HT1080 (cell line): ENCODE data around the gene CUEDC1. TPM values are rescaled to one million over a fixed set of nuclear protein-coding genes. Genes with fewer than 3 reads are reported as not detected.

ENCODE experiments used
- DNase-seq: peaks from one replicate; pipeline ENCODE4 v3.0.0-alpha.2; 2015; ENCODE audit warnings: low read depth
- total RNA-seq: library from RNA; depleted of rRNA; stranded (reverse); fragments of >200 nt; shearing (Covaris generic); gene quantifications from 2 replicates; pipeline ENCODE4 v1.2.3, GENCODE V29; 2014

The CUEDC1 gene
- total RNA-seq, 1 experiment from 2014 or later = 8.9 TPM

GRCh38 chr17:57900991-57901743, 54.0 kb downstream of the CUEDC1 start:
- no peak for DNase-seq

GRCh38 chr17:57899822-57900221, 55.4 kb downstream of the CUEDC1 start:
- DNase-seq = no peak

GRCh38 chr17:57899391-57899790, 55.8 kb downstream of the CUEDC1 start:
- DNase-seq = no peak

- DNase-seq = no peak
Measured at GRCh38 chr17:57898487-57899311, 56.5 kb downstream of the CUEDC1 start.

- peak; percentile 37 for DNase-seq
Measured at GRCh38 chr17:57895382-57896060, 59.7 kb downstream of the CUEDC1 start.

DNA sequence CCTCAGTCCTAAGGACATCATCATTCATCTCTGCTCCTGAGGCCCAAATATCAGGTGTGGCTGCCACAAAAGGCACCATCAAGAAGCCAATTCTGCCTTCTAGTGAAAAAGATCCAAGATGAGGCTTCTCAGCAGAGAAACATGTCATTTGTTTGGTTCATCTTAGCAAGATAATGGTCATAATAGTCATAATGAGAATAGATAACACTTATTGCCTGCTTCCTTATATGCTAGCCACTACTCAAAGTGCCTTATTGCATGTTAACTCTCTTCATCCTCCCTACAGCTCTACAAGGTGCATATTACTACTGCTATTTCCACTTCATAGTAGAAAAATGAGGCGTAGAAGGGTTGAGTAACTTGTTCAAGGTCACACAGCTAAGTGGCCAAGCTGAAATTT, 60.4 kb downstream of the CUEDC1 start:
- DNase-seq = no peak

- DNase-seq = peak; percentile 97
Measured at GRCh38 chr17:57892820-57893595, 62.2 kb downstream of the CUEDC1 start.

- DNase-seq = peak; percentile 82
Measured at GRCh38 chr17:57892146-57892819, 62.9 kb downstream of the CUEDC1 start.

DNA sequence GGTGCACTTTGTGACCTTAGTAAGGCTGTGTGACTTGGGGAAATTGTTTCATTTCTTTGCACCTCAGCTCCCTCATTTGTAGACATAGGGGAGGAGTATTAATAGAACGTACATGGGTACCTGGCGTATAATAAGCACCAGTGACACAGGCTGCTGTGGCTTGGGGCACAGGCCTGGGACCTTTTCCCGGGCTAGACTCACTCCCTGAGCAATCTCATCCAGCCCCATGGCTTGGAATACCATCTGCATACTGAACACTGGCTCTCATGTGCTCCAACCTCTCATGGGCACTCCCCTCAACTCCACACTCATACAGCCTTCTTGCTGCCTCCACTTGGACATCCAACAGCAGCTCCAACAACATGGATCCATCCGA, 64.4 kb downstream of the CUEDC1 start:
- no peak for DNase-seq

- DNase-seq = peak; percentile 84
Measured at GRCh38 chr17:57889892-57890856, 65.0 kb downstream of the CUEDC1 start.

- no peak for DNase-seq
Measured at GRCh38 chr17:57889252-57889651, 66.0 kb downstream of the CUEDC1 start.

GRCh38 chr17:57888311-57889216, 66.6 kb downstream of the CUEDC1 start:
- no peak for DNase-seq

GRCh38 chr17:57887161-57887560, 68.1 kb downstream of the CUEDC1 start:
- no peak for DNase-seq

DNA sequence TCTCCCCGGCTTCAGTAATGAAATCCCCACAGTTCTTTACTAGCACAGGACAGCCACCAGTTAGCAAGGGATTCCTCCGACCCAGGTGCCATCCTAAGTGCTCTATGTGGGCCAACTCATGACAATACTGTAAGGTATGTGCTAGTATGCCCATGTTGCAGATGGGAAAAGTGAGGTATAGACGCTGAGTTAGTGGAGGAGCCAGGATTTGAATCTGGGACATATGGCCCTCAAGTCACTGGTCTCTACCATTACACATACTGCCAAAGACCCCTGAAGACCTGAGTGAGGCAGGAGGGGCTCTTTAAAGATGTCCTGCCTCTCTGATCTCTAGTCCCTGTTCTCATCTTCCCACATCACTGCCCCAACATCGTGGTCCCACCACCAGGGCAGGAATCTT, 69.2 kb downstream of the CUEDC1 start:
- no peak for DNase-seq

- no peak for DNase-seq
Measured at GRCh38 chr17:57885148-57885915, 69.9 kb downstream of the CUEDC1 start.

GRCh38 chr17:57881783-57882351, 73.3 kb downstream of the CUEDC1 start:
- no peak for DNase-seq

DNA sequence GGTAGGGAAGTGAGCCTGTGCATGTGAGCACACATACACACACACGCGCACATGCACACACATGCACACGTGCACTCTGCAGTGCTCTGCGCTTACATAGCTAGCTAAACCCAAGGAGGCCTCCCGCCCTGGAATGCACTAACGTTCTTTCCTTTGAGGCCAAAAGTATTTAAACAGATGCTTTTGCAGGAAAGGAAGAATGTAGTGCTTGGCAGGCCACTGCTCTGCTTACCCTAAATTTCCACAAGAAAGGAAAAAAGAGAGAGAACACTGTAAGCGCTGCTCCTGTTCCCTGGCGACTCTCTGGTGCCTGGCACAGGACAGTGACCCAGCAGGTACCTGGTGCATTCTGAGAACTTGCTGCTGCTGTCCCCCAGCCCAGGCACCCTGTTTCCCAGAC, 74.1 kb downstream of the CUEDC1 start:
- DNase-seq = no peak
